Smooth muscle cell (in vitro differentiated cells): ENCODE results near the gene MAP3K9. TPM values are rescaled to one million over a fixed set of nuclear protein-coding genes. Genes with fewer than 3 reads are reported as not detected.

Experiments
- DNase-seq: peaks from one replicate; lab custom pipeline; 2025; ENCODE audit not compliant: unreplicated experiment; lab: John Stamatoyannopoulos, UW
- H2AFZ ChIP-seq: fragments of 200-600 bp; sonication (generic); 2 replicates; pipeline ENCODE4 v1.6.0; 2016; ENCODE audit warnings: antibody characterized with exemption, low read depth, mild to moderate bottlenecking
- H3F3A ChIP-seq: fragments of 200-600 bp; sonication (generic); 2 replicates; pipeline ENCODE4 v1.6.0; 2017; ENCODE audit warnings: antibody characterized with exemption, low read depth
- H3K27ac ChIP-seq: fragments of 200-600 bp; sonication (generic); 2 replicates; pipeline ENCODE4 v1.5.1; 2016; ENCODE audit warnings: low read depth, mild to moderate bottlenecking
- H3K27me3 ChIP-seq: fragments of 200-600 bp; sonication (generic); 2 replicates; pipeline ENCODE4 v1.6.1; 2016; ENCODE audit warnings: low read depth, mild to moderate bottlenecking
- H3K36me3 ChIP-seq: fragments of 200-600 bp; sonication (generic); 2 replicates; pipeline ENCODE4 v1.5.1; 2016; ENCODE audit warnings: low read depth
- H3K4me1 ChIP-seq: fragments of 200-600 bp; sonication (generic); 2 replicates; pipeline ENCODE4 v1.5.1; 2016; ENCODE audit warnings: low read depth
- H3K4me2 ChIP-seq: fragments of 200-600 bp; sonication (generic); 2 replicates; pipeline ENCODE4 v1.6.0; 2016; ENCODE audit warnings: mild to moderate bottlenecking
- H3K4me3 ChIP-seq: fragments of 200-600 bp; sonication (generic); 2 replicates; pipeline ENCODE4 v1.5.1; 2016; ENCODE audit warnings: mild to moderate bottlenecking
- H3K79me2 ChIP-seq: fragments of 200-600 bp; sonication (generic); 2 replicates; pipeline ENCODE4 v1.6.0; 2016; ENCODE audit warnings: low read depth, mild to moderate bottlenecking
- H3K9ac ChIP-seq: fragments of 200-600 bp; sonication (generic); 2 replicates; pipeline ENCODE4 v1.6.0; 2016; ENCODE audit warnings: low read depth
- H3K9me3 ChIP-seq: fragments of 200-600 bp; sonication (generic); replicated peaks from 2 replicates; pipeline ENCODE4 v1.5.1; 2016; ENCODE audit warnings: low read depth
- H4K20me1 ChIP-seq: fragments of 200-600 bp; sonication (generic); 2 replicates; pipeline ENCODE4 v1.6.0; 2016; ENCODE audit warnings: low read depth
- WGBS: methylation state at CpG from one replicate; pipeline ENCODE4 v1.1.7; 2016; ENCODE audit warnings: low lambda C conversion rate; 5-methylcytosine and 5-hydroxymethylcytosine counted together
- polyA plus RNA-seq: library from polyadenylated mRNA; unstranded; fragments of >200 nt; fragmentation: Nextera tagmentation; extraction: Ambion mirVana; gene quantifications from 2 replicates; pipeline ENCODE4 v1.2.1, GENCODE V29; 2016
- total RNA-seq: library from RNA; depleted of rRNA; stranded (reverse); fragments of >200 nt; gene quantifications from 2 replicates; pipeline ENCODE4 v1.2.3, GENCODE V29; 2014
- TF ChIP-seq, protein P1 (sequence below): fragments of 200-600 bp; sonication (generic); IDR thresholded peaks from 2 replicates; pipeline ENCODE4 v1.5.1; 2017; ENCODE audit warnings: borderline replicate concordance, mild to moderate bottlenecking, antibody characterized with exemption; ENCODE audit not compliant: insufficient read depth, poor library complexity, severe bottlenecking

The MAP3K9 gene
- total and polyA plus RNA-seq, 2 experiments from 2014 or later = 0.22 to 2.4 TPM

DNA sequence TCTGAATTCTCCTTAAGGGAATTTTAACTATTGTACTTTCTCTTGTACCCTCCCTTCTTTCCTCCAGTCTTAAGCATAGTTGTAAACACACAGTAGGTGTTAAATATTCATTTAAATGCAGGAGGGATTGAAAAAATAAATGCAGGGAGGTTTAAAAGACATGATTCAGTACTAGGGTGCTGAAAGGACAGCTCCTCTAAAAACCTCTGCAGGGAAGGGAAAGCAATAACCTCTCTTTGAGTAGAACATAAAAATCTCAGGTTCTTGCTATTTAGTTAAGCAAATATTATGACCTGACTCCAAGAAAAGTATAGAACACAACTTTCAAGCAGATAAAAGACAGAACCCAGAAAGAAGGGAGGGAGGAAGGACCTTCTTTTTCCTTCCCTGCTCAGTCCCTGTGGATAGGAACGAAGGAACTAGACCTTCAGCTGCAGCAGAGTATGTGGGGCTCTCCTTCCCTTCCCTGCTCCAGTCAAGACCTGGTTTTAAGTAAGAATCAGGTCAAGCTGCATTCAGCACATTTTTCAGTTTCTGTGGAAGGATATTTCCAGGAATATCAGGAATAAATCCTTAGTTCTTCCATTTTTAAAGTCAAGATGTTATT is 4.7 kb downstream of the MAP3K9 start:
- no peak overlapping the region for H3K4me3 ChIP-seq
- H3K27me3 ChIP-seq = peaks cover 27% of the 10 kb centered on the region
- H3K4me1 ChIP-seq = peaks cover 3% of the 10 kb centered on the region
- no peak overlapping the region for H2AFZ ChIP-seq
- no peak for DNase-seq
- no peaks in the 10 kb centered on the region for H3K9me3 ChIP-seq
- H3F3A ChIP-seq = no peaks in the 10 kb centered on the region
- H4K20me1 ChIP-seq = peaks cover 28% of the 10 kb centered on the region
- no peak overlapping the region for H3K9ac ChIP-seq
- no peak overlapping the region for H3K27ac ChIP-seq
- TF ChIP-seq, protein P1, sequence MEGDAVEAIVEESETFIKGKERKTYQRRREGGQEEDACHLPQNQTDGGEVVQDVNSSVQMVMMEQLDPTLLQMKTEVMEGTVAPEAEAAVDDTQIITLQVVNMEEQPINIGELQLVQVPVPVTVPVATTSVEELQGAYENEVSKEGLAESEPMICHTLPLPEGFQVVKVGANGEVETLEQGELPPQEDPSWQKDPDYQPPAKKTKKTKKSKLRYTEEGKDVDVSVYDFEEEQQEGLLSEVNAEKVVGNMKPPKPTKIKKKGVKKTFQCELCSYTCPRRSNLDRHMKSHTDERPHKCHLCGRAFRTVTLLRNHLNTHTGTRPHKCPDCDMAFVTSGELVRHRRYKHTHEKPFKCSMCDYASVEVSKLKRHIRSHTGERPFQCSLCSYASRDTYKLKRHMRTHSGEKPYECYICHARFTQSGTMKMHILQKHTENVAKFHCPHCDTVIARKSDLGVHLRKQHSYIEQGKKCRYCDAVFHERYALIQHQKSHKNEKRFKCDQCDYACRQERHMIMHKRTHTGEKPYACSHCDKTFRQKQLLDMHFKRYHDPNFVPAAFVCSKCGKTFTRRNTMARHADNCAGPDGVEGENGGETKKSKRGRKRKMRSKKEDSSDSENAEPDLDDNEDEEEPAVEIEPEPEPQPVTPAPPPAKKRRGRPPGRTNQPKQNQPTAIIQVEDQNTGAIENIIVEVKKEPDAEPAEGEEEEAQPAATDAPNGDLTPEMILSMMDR = no peak
- 92% methylated on average over 1 of the region's 1 CpG for WGBS
- H3K4me2 ChIP-seq = no peak overlapping the region
- no peaks in the 10 kb centered on the region for H3K79me2 ChIP-seq
- H3K36me3 ChIP-seq = no peaks in the 10 kb centered on the region

DNA sequence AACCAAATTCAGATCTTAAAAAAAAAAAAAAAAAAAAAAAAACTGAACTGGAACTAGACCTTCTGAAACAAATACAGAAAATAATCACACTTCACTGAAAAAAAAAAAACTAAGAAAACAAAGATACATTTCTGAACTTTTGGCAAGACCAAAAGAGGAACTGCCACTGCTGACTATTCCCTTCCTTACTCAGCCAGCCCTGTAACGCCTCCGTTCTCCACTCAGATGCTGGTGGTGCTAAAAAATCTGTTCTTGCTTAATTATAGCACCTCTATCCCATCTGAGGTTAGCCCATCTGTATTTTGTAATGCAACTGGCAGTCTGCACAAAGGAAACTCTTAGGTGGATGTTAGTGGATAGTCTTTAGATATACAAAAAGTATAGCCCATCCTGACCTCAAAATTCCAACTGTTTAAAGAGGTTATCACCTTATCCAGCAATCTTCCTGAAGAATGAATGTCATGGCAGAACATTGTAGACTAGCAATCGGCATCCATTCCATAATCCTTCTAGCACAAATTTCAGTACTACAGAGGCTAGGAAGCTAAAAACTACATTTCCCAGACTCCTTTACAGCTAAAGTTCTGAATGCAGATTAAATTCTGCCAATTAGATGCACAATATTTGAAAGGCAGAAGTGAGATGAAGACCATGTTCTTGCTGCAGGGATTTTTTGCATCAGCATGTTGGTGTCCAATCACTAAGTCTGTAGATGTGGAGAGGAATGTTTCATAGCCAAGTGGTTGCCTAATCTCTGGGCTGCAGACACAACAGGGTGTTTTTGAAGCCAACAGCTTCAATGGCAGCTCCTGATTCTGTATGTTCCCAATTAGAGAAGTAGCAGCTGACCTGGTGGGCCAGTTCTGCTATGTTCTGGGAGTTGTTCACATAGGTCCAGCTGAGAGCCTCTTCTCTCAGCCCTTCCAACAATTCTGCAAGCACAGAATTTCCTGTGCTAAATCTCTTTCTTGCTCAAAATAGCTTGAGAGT is 5.7 kb downstream of the MAP3K9 start:
- 88% methylated on average over 3 of the region's 3 CpGs for WGBS
- DNase-seq = no peak
- no peaks in the 10 kb centered on the region for H3K79me2 ChIP-seq

DNA sequence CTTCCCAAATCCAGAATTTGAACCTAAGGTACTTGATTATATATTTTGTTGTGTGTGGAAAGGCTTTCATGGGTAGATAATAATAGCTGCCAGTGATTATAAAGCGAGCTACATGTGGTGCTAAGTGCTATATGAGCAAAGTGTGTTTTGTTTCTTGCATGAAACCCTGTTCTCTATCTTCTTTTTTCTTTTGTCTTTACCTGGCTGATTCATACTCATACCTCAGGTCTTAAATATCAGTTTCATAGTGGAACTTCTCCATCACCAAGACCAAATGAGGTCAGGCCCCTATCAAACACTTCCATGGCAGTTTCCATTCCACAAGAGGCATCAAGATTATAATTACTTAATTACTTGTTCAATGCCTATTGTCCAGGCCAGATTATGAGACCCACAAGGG is 6.9 kb downstream of the MAP3K9 start:
- Histone ChIP-seq H3K9ac (no peak overlapping the region), H3K27ac (no peak overlapping the region), H2AFZ (no peak overlapping the region), H4K20me1 (peaks cover 28% of the 10 kb centered on the region), H3F3A (no peaks in the 10 kb centered on the region), H3K4me3 (no peak overlapping the region), H3K4me1 (no peaks in the 10 kb centered on the region), H3K36me3 (no peaks in the 10 kb centered on the region), H3K9me3 (no peaks in the 10 kb centered on the region), H3K79me2 (no peaks in the 10 kb centered on the region), H3K27me3 (peaks cover 8% of the 10 kb centered on the region), H3K4me2 (no peak overlapping the region)
- 83% methylated on average over 1 of the region's 1 CpG for WGBS
- TF ChIP-seq, protein P1 = no peak
- no peak for DNase-seq

More for the DNA sequence above, 5.7 kb downstream of the MAP3K9 start:
- peaks cover 3% of the 10 kb centered on the region for H3K4me1 ChIP-seq
- no peak overlapping the region for H2AFZ ChIP-seq
- peaks cover 19% of the 10 kb centered on the region for H3K27me3 ChIP-seq
- H3K4me2 ChIP-seq = no peak overlapping the region
- no peak overlapping the region for H3K4me3 ChIP-seq
- TF ChIP-seq, protein P1 = no peak
- H3K27ac ChIP-seq = no peak overlapping the region
- H3K36me3 ChIP-seq = no peaks in the 10 kb centered on the region
- no peaks in the 10 kb centered on the region for H3K9me3 ChIP-seq
- H3F3A ChIP-seq = no peaks in the 10 kb centered on the region
- H3K9ac ChIP-seq = no peak overlapping the region
- peaks cover 28% of the 10 kb centered on the region for H4K20me1 ChIP-seq
